Keratinocyte (primary cell): ENCODE measurements around the gene FOXK1. TPM values are rescaled to one million over a fixed set of nuclear protein-coding genes. Genes with fewer than 3 reads are reported as not detected.
A peak's percentile ranks its signal among the peaks of the same experiment; 100 is the strongest.

Experiments used
- DNase-seq: peaks from one replicate; pipeline ENCODE4 v3.0.0-alpha.2; 2011; ENCODE audit warnings: low read depth, missing footprints, low spot score
- FAIRE-seq: peaks from 2 replicates; lab custom pipeline; 2011; peaks lifted over from hg19 to GRCh38; lab: Jason Lieb, UNC
- H2AFZ ChIP-seq: 2 replicates; pipeline ENCODE4 v1.6.0; 2012; ENCODE audit warnings: low read length, control low read depth, inconsistent platforms; ENCODE audit not compliant: control insufficient read depth
- H3K27ac ChIP-seq: 2 replicates; pipeline ENCODE4 v1.5.1; 2011; ENCODE audit warnings: low read length; ENCODE audit not compliant: control insufficient read depth, insufficient read depth
- H3K27me3 ChIP-seq: 3 replicates; pipeline ENCODE4 v1.6.0; 2011; ENCODE audit warnings: low read length; ENCODE audit not compliant: control insufficient read depth, insufficient read depth; ENCODE audit errors: extremely low read depth
- H3K36me3 ChIP-seq, 2 experiments: 2 replicates in 1 of 2; 3 replicates in 1 of 2; pipeline ENCODE4 v1.5.1; 2011; ENCODE audit warnings: low read length in 2 of 2, mild to moderate bottlenecking in 1 of 2; ENCODE audit not compliant: control insufficient read depth in 2 of 2, insufficient read depth in 2 of 2; ENCODE audit errors: extremely low read depth in 1 of 2
- H3K4me1 ChIP-seq: 3 replicates; pipeline ENCODE4 v1.5.1; 2011; ENCODE audit warnings: low read length; ENCODE audit not compliant: control insufficient read depth, insufficient read depth; ENCODE audit errors: extremely low read depth
- H3K4me2 ChIP-seq: 3 replicates; pipeline ENCODE4 v1.6.0; 2011; ENCODE audit warnings: low read depth, low read length; ENCODE audit not compliant: control insufficient read depth, insufficient read depth; ENCODE audit errors: extremely low read depth
- H3K4me3 ChIP-seq, 3 experiments: fragments of 200-600 bp in 1 of 3; sonication (generic) in 1 of 3; 2 replicates in 2 of 3; 3 replicates in 1 of 3; pipeline ENCODE4 v1.5.1; 2011 to 2016; ENCODE audit warnings: low read length in 3 of 3, mild to moderate bottlenecking in 3 of 3, control low read depth in 2 of 3, inconsistent platforms in 1 of 3, low read depth in 1 of 3, mixed read lengths in 1 of 3, mixed run types in 1 of 3, moderate library complexity in 1 of 3; ENCODE audit not compliant: control insufficient read depth in 2 of 3, insufficient read depth in 2 of 3; ENCODE audit errors: extremely low read depth in 1 of 3
- H3K79me2 ChIP-seq: 2 replicates; pipeline ENCODE4 v1.6.0; 2012; ENCODE audit warnings: low read length; ENCODE audit not compliant: control insufficient read depth, insufficient read depth
- H3K9ac ChIP-seq: 3 replicates; pipeline ENCODE4 v1.6.0; 2011; ENCODE audit warnings: low read length; ENCODE audit not compliant: control insufficient read depth, insufficient read depth; ENCODE audit errors: extremely low read depth
- H3K9me1 ChIP-seq: 3 replicates; pipeline ENCODE4 v1.6.0; 2011; ENCODE audit warnings: low read length; ENCODE audit not compliant: control insufficient read depth, insufficient read depth; ENCODE audit errors: extremely low read depth
- H3K9me3 ChIP-seq: 2 replicates; pipeline ENCODE4 v1.5.1; 2012; ENCODE audit warnings: low read depth, low read length; ENCODE audit not compliant: control insufficient read depth
- H4K20me1 ChIP-seq: 3 replicates; pipeline ENCODE4 v1.6.0; 2011; ENCODE audit warnings: low read length; ENCODE audit not compliant: control insufficient read depth, insufficient read depth; ENCODE audit errors: extremely low read depth
- EZH2 ChIP-seq: IDR thresholded peaks from one replicate; pipeline ENCODE4 v1.6.1; 2012; ENCODE audit warnings: inconsistent platforms, mild to moderate bottlenecking, low read length, moderate library complexity
- dilution Hi-C: fragments of 300-500 bp; cut with MboI; formaldehyde crosslinking; loops from one replicate; pipeline ENCODE4 v1.7.0; 2020; ENCODE audit warnings: low sequenced_read_pairs; ENCODE audit not compliant: extremely low pct_ligation_motif_present
- polyA plus RNA-seq, 5 experiments: library from polyadenylated mRNA; depleted of rRNA in 3 of 5; stranded (reverse) in 3 of 5; stranded (forward) in 1 of 5; unstranded in 1 of 5; fragments of >200 nt; gene quantifications; 1 replicate in 1 of 5; 2 replicates in 3 of 5; 3 replicates in 1 of 5; pipeline versions ENCODE4 v1.2.1 to v1.2.3, GENCODE V29; 2011 to 2012; ENCODE audit warnings: missing spikeins in 2 of 5, low read depth in 1 of 5, low replicate concordance in 1 of 5
- TF ChIP-seq, protein P1 (sequence below), 3 experiments: IDR thresholded peaks in 1 of 3; conservative IDR thresholded peaks in 1 of 3; optimal IDR thresholded peaks in 1 of 3; 2 replicates in 2 of 3; 3 replicates in 1 of 3; pipeline versions ENCODE3 to v1.5.1; 2011; ENCODE audit warnings: low read length in 3 of 3, mild to moderate bottlenecking in 3 of 3, moderate library complexity in 2 of 3, control low read depth in 1 of 3, inconsistent platforms in 1 of 3; ENCODE audit not compliant: insufficient read depth in 2 of 3; ENCODE audit errors: extremely low read depth in 1 of 3

Gene FOXK1
- polyA plus RNA-seq, 1 donor (not counting 4 experiments of a cell fraction or from before 2014, with no cell fraction given): 4.4 TPM

DNA sequence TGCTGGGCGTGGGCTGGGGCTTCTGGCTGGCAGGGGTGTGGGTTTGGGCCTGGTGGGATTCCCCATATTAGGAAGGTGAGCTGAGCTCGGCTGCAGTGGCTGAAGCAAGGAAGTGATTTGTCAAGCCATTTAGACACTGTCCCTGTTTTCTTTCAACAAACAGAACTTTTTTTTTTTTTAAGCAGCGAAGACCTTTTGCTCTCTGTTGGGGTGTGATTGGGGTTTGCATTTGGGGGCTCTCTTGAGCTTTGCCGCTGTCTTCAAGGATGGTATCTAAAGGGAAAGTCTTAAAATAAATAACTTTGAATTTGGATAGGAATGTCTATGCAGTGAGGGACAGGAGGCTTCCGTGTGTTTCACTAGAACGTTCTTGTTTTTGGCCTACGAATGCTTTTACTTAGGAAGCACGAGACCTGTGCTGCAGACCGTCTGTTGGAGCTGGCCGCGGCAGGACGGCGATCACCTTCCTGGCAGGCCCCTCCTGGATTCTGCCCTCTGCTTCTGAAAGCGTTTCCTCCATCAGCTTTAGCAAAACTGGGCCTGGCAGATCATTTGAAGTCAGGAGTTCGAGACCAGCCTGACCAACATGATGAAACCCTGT lies 43.9 kb downstream of the FOXK1 start:
- H2AFZ ChIP-seq: no peak overlapping the region
- no peak overlapping the region for H3K27ac ChIP-seq
- H3K27me3 ChIP-seq: no peaks in the 10 kb centered on the region
- peak overlapping the region; percentile 50 for H3K9ac ChIP-seq
- H4K20me1 ChIP-seq: peaks cover 5% of the 10 kb centered on the region
- no peaks in the 10 kb centered on the region for H3K9me3 ChIP-seq
- dilution Hi-C loops: no loop called here
- no peaks in the 10 kb centered on the region for H3K9me1 ChIP-seq
- peak overlapping the region in 2 of 3 experiments; percentile 32 to 36 for H3K4me3 ChIP-seq
- H3K79me2 ChIP-seq: peaks cover 77% of the 10 kb centered on the region
- peaks cover 3 to 7% of the 10 kb centered on the region in 2 experiments for H3K36me3 ChIP-seq
- FAIRE-seq (no peak), DNase-seq (no peak)
- H3K4me2 ChIP-seq: peak overlapping the region; percentile 62
- TF ChIP-seq EZH2: no peak
- TF ChIP-seq, protein P1, sequence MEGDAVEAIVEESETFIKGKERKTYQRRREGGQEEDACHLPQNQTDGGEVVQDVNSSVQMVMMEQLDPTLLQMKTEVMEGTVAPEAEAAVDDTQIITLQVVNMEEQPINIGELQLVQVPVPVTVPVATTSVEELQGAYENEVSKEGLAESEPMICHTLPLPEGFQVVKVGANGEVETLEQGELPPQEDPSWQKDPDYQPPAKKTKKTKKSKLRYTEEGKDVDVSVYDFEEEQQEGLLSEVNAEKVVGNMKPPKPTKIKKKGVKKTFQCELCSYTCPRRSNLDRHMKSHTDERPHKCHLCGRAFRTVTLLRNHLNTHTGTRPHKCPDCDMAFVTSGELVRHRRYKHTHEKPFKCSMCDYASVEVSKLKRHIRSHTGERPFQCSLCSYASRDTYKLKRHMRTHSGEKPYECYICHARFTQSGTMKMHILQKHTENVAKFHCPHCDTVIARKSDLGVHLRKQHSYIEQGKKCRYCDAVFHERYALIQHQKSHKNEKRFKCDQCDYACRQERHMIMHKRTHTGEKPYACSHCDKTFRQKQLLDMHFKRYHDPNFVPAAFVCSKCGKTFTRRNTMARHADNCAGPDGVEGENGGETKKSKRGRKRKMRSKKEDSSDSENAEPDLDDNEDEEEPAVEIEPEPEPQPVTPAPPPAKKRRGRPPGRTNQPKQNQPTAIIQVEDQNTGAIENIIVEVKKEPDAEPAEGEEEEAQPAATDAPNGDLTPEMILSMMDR (optimal IDR thresholded peaks at IDR 0.05 in 1 of 3, IDR thresholded peaks at IDR 0.05 in 1 of 3, conservative IDR thresholded peaks at IDR 0.05 in 1 of 3; ENCODE audit: extremely low read depth in 1 of 3, insufficient read depth in 2 of 3, low read length in 3 of 3): no peak
- H3K4me1 ChIP-seq: peaks cover 4% of the 10 kb centered on the region

DNA sequence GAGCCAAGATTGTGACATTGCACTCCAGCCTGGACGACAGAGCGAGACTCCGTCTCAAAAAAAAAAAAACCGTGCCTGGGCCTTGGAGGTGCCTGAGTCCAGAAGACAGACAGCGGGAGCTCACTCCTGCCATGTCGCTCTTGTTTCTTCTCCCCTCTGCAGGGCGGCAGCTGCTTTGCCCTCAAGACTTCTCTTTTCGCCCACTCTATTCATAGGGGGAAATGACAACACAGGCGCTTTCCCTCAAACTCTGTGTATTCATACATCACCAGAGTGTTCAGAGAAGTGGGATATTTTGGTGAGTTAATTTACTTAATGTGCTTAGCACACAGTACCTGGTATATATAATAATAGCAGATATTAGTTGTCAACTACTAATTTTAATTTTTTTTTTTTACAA lies 44.5 kb downstream of the FOXK1 start:
- Histone ChIP-seq H4K20me1 (peaks cover 5% of the 10 kb centered on the region), H3K27me3 (no peaks in the 10 kb centered on the region)

More for the DNA sequence above, 44.5 kb downstream of the FOXK1 start:
- peaks cover 4% of the 10 kb centered on the region for H3K4me1 ChIP-seq
- no peak overlapping the region for H3K4me3 ChIP-seq
- no peak overlapping the region for H3K9ac ChIP-seq
- H3K79me2 ChIP-seq: peaks cover 75% of the 10 kb centered on the region
- H2AFZ ChIP-seq: no peak overlapping the region
- no peak overlapping the region for H3K4me2 ChIP-seq
- peaks cover 3 to 6% of the 10 kb centered on the region in 2 experiments for H3K36me3 ChIP-seq
- no peak overlapping the region for H3K27ac ChIP-seq
- DNase-seq (no peak), FAIRE-seq (no peak)
- dilution Hi-C loops: no loop called here
- TF ChIP-seq, protein P1 (optimal IDR thresholded peaks at IDR 0.05 in 1 of 3, IDR thresholded peaks at IDR 0.05 in 1 of 3, conservative IDR thresholded peaks at IDR 0.05 in 1 of 3; ENCODE audit: extremely low read depth in 1 of 3, insufficient read depth in 2 of 3, low read length in 3 of 3): no peak
- no peak for TF ChIP-seq EZH2
- no peaks in the 10 kb centered on the region for H3K9me1 ChIP-seq
- no peaks in the 10 kb centered on the region for H3K9me3 ChIP-seq
